Measurements from ENCODE around the gene ZDHHC8. TPM values are rescaled to one million over a fixed set of nuclear protein-coding genes. Genes with fewer than 3 reads are reported as not detected.

The ZDHHC8 gene
- total and polyA plus RNA-seq, 10 of the 15 experiments (the other 5 are each of a cell fraction or from before 2014, with no cell fraction given) = 0.03 to 46.3 (median 5.3) TPM

GRCh38 chr22:20106205-20106848 lies 25.3 kb upstream of the ZDHHC8 start:
- ChIA-PET POLR2A (no interaction called here), CTCF (no interaction called here), RAD21 (ENCODE audit: unreplicated experiment) (no interaction called here)

GRCh38 chr22:20106849-20107237 lies 24.8 kb upstream of the ZDHHC8 start:
- in situ Hi-C loops (cut with MboI) = no loop called here
- intact Hi-C loops (cut with micrococcal nuclease; ENCODE audit: unreplicated experiment) = no loop called here
- TF ChIP-seq ESRRA (IDR thresholded peaks at IDR 0.05; ENCODE audit: low read length) = no peak
- no peak for TF ChIP-seq ETV6 (conservative IDR thresholded peaks at IDR 0.05 in 1 of 2, IDR thresholded peaks at IDR 0.05 in 1 of 2; ENCODE audit: borderline replicate concordance in 1 of 2, low read depth in 1 of 2)
- no peak for TF ChIP-seq YY1 (IDR thresholded peaks at IDR 0.05; ENCODE audit: low read depth, low read length)
- no peak for TF ChIP-seq SMARCA5 (IDR thresholded peaks at IDR 0.05)
- TF ChIP-seq CEBPB (IDR thresholded peaks at IDR 0.05; ENCODE audit: borderline replicate concordance in 1 of 2, low read depth in 2 of 2, low read length in 2 of 2) = no peak
- RAD21 ChIA-PET (ENCODE audit: unreplicated experiment) = no interaction called here
- H3K4me1 ChIP-seq (ENCODE audit: control insufficient read depth, insufficient read depth, low read length) = peaks cover 2% of the 10 kb centered on the region; the same call in 1 of the 2 replicates
- CTCF ChIA-PET = no interaction called here
- peaks cover 19 to 54% of the 10 kb centered on the region in 2 experiments; a peak in 3 of 4 replicates for H3K36me3 ChIP-seq (ENCODE audit: control insufficient read depth in 2 of 2, insufficient read depth in 2 of 2, low read length in 1 of 2)
- H2AFZ ChIP-seq (ENCODE audit: control insufficient read depth, low read depth, low read length) = no peak overlapping the region
- no peaks in the 10 kb centered on the region for H3K27me3 ChIP-seq (replicated peaks in 1 of 2; ENCODE audit: control insufficient read depth in 2 of 2, insufficient read depth in 2 of 2, low read length in 1 of 2)
- H4K20me1 ChIP-seq (ENCODE audit: control insufficient read depth, insufficient read depth) = no peaks in the 10 kb centered on the region
- SMC1A ChIA-PET (ENCODE audit: uncharacterized antibody, unreplicated experiment) = no interaction called here
- POLR2A ChIA-PET = no interaction called here
- no peak overlapping the region for H3K4me3 ChIP-seq
- FAIRE-seq (no peak), ATAC-seq (no peak), DNase-seq (ENCODE audit: low read depth, low spot score) (no peak)
- H3K9ac ChIP-seq (ENCODE audit: control insufficient read depth, insufficient read depth, low read length) = no peak overlapping the region
- no TSS peak for BruUV-seq (replicated peaks)
- no peaks in the 10 kb centered on the region for H3K79me2 ChIP-seq (ENCODE audit: control insufficient read depth, insufficient read depth, low read length)
- H3K9me3 ChIP-seq (replicated peaks; ENCODE audit: control insufficient read depth, insufficient read depth, low read length) = no peaks in the 10 kb centered on the region; the same call in 2 of the 3 replicates
- no peak overlapping the region for H3K4me2 ChIP-seq (ENCODE audit: control insufficient read depth, insufficient read depth)
- H3K27ac ChIP-seq (ENCODE audit: control insufficient read depth, insufficient read depth) = no peak overlapping the region
- 90% methylated on average over 9 of the region's 10 CpGs for WGBS (ENCODE audit: insufficient coverage, insufficient replicate concordance, low lambda C conversion rate, missing lambda C conversion rate)

More at GRCh38 chr22:20106205-20106848, 25.3 kb upstream of the ZDHHC8 start:
- no peak overlapping the region for H3K4me2 ChIP-seq (ENCODE audit: control insufficient read depth, insufficient read depth)
- H3K9ac ChIP-seq (ENCODE audit: control insufficient read depth, insufficient read depth, low read length) = no peak overlapping the region
- no peak for DNase-seq (ENCODE audit: low read depth, low spot score)
- no peaks in the 10 kb centered on the region; the same call in 2 of the 3 replicates for H3K9me3 ChIP-seq (replicated peaks; ENCODE audit: control insufficient read depth, insufficient read depth, low read length)
- no TSS peak for BruUV-seq (replicated peaks)
- H2AFZ ChIP-seq (ENCODE audit: control insufficient read depth, low read depth, low read length) = no peak overlapping the region
- TF ChIP-seq POLR2A (IDR thresholded peaks at IDR 0.05; ENCODE audit: low read depth, low read length) (peak; percentile 37; the same call in 1 of the 2 replicates), IRF3 (IDR thresholded peaks at IDR 0.05) (no peak)
- no peak for ATAC-seq
- no peaks in the 10 kb centered on the region for H3K4me1 ChIP-seq (ENCODE audit: control insufficient read depth, insufficient read depth, low read length)
- H3K27ac ChIP-seq (ENCODE audit: control insufficient read depth, insufficient read depth) = no peak overlapping the region
- no peaks in the 10 kb centered on the region for H3K27me3 ChIP-seq (replicated peaks in 1 of 2; ENCODE audit: control insufficient read depth in 2 of 2, insufficient read depth in 2 of 2, low read length in 1 of 2)
- in situ Hi-C loops (cut with MboI) (no loop called here), intact Hi-C loops (cut with micrococcal nuclease; ENCODE audit: unreplicated experiment) (no loop called here)
- SMC1A ChIA-PET (ENCODE audit: uncharacterized antibody, unreplicated experiment) = no interaction called here
- WGBS (ENCODE audit: insufficient coverage, insufficient replicate concordance, low lambda C conversion rate, missing lambda C conversion rate) = 93% methylated on average over 20 of the region's 20 CpGs
- FAIRE-seq = no peak
- no peak overlapping the region for H3K4me3 ChIP-seq
- peaks cover 17 to 52% of the 10 kb centered on the region in 2 experiments; a peak in 3 of 4 replicates for H3K36me3 ChIP-seq (ENCODE audit: control insufficient read depth in 2 of 2, insufficient read depth in 2 of 2, low read length in 1 of 2)
- H4K20me1 ChIP-seq (ENCODE audit: control insufficient read depth, insufficient read depth) = no peaks in the 10 kb centered on the region
- no peaks in the 10 kb centered on the region for H3K79me2 ChIP-seq (ENCODE audit: control insufficient read depth, insufficient read depth, low read length)

Measured in GM12878 (cell line).